GM13977 (cell line): ENCODE data around the gene COL11A1.
"Not testable (repeated sequence)": the region's sequence is repeated elsewhere in the genome, so short reads cannot be mapped to it uniquely, and the experiment has no call there.

Source experiments
- DNase-seq: peaks from one replicate; pipeline ENCODE4 v3.0.0; 2012; ENCODE audit warnings: low spot score
- in situ Hi-C: fragments of 300-500 bp; cut with MboI; formaldehyde crosslinking; loops from one replicate; pipeline ENCODE4 v1.12.0; 2022; ENCODE audit warnings: low sequenced_read_pairs, low pct_unique_long_range_greater_than_20kb, mixed read lengths, inconsistent platforms; ENCODE audit not compliant: unreplicated experiment
- TF ChIP-seq, protein P1 (sequence below): IDR thresholded peaks from 2 replicates; pipeline ENCODE4 v1.5.1; 2012; ENCODE audit warnings: mild to moderate bottlenecking, control low read depth; ENCODE audit not compliant: insufficient read depth; ENCODE audit errors: extremely low read depth, missing control alignments

Gene COL11A1

DNA sequence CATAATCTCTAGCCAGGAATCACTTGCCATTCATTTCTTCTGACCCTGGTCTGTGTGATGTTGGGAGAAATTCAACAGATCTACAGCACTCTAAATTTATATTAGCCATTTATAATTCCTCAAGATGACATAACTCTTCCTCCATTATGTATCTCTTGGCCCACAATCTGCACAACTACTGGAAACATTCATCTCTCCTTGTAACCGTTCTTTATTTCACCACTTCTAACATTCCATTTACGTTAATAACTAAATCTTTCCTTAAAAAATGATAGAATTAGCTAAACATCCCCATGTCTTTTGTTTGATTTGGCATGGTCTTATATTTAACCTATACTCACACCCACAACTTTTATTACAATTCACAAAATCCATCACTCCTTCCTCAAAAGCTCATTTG is 166.0 kb downstream of the COL11A1 start:
- TF ChIP-seq, protein P1, sequence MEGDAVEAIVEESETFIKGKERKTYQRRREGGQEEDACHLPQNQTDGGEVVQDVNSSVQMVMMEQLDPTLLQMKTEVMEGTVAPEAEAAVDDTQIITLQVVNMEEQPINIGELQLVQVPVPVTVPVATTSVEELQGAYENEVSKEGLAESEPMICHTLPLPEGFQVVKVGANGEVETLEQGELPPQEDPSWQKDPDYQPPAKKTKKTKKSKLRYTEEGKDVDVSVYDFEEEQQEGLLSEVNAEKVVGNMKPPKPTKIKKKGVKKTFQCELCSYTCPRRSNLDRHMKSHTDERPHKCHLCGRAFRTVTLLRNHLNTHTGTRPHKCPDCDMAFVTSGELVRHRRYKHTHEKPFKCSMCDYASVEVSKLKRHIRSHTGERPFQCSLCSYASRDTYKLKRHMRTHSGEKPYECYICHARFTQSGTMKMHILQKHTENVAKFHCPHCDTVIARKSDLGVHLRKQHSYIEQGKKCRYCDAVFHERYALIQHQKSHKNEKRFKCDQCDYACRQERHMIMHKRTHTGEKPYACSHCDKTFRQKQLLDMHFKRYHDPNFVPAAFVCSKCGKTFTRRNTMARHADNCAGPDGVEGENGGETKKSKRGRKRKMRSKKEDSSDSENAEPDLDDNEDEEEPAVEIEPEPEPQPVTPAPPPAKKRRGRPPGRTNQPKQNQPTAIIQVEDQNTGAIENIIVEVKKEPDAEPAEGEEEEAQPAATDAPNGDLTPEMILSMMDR: no peak
- in situ Hi-C loops: no loop called here
- DNase-seq: no peak

DNA sequence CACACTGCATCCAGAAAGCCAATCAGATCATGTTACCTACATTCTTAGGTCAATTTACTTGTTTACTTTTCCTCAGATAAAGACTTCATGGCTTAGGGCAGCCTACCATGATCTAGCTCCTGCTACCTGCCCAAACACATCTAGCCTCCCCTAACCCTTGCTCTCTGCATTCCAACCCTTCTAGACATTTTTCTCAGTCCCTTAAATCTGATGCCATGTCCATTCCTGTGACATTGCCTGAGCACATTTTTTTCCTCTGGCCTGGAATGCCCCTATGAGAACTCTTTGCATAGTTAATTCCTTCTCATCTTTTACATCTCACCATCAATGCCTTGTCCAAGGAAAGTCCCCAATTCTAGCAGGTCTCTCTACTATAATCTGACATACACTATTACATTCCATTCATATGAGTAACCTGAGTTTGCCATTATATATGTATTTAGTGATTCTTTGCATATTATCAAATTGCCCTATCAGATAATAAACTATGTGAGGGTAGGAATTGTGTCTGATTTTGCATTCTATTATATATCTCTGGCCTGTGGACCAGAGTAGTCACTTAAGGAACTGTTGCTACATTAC is 166.9 kb downstream of the COL11A1 start:
- no peak for DNase-seq
- TF ChIP-seq, protein P1: no peak
- in situ Hi-C loops: no loop called here

DNA sequence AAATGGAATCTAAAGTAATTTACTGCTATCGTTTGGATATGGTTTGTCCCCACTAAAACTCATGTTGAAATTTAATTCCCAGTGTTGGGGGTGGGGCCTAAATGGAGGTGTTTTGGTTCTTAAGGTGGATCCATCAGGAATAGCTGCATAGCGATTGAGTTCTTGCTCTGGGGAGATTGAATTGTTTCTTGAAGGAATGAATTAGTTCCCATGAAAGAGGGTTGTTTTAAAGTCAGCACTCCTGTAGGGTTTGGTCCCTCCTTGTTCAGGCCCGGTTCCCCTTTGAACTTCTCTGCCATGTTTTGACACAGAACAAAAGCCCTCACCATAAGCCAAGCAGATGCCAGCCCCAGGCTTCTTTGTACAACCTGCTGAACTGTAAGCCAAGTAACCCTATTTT is 170.9 kb downstream of the COL11A1 start:
- no peak for DNase-seq
- TF ChIP-seq, protein P1: no peak
- in situ Hi-C loops: no loop called here

DNA sequence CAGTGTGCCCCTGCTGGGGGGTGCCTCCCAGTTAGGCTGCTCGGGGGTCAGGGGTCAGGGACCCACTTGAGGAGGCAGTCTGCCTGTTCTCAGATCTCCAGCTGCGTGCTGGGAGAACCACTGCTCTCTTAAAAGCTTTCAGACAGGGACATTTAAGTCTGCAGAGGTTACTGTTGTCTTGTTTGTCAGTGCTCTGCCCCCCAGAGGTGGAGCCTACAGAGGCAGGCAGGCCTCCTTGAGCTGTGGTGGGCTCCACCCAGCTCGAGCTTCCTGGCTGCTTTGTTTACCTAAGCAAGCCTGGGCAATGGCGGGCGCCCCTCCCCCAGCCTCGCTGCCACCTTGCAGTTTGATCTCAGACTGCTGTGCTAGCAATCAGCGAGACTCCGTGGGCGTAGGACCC is 175.0 kb downstream of the COL11A1 start:
- in situ Hi-C loops, DNase-seq: not testable (repeated sequence)

DNA sequence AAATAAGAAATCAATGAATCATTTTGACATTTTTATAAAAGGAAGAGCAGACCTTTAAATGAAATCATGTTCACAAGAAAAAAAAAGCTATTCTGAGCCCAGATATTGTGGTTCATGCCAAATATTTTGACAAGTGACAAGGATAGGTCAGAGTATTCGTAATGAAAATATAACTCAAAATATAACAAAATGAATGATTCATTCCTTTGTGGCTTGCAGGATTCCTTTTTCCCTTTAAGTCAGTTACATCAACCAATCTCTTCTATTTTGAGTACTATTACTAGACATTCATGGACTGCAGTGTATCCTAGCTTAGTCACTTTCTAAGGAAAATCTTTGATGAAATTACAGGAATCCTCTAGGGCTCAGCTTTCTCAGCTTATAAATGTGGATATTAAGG is 188.7 kb downstream of the COL11A1 start:
- no peak for DNase-seq
- TF ChIP-seq, protein P1: no peak
- in situ Hi-C loops: no loop called here

DNA sequence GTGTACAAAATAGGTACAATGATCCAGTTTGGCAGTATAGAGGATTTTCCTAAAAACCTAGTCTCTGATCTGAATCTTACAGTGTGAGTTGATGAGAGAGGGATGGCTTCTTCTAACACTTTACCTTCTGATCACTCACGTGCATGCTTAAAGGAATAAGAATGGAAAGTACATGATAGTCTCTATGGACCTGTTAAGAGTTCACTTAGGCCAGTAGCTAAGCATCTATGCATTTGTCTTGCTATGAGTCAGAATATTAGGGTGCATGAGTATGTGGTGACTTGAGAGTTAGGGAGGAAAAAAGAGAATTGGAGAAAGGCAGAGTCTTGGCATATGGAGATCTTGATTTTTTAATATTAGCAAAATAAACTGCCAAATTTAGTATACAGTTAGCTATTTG is 206.3 kb downstream of the COL11A1 start:
- DNase-seq: no peak
- TF ChIP-seq, protein P1: no peak
- in situ Hi-C loops: no loop called here

DNA sequence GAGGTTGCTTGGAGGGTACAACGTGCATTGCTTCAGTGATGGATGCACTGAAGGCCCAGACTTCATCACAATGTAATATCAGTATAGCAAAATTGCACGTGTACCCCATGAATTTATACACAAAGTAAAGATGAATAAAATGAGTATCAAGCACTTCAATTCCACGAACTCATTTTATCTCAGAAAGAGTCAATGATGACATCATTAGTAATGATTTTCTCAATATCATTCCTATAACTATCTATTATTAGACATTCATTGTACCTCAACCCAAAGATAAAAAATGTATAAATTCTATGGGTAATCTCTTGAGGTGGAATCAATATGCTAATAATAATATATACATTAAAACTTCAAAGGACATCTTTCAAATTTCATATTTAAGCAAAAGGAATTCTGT is 208.4 kb downstream of the COL11A1 start:
- in situ Hi-C loops: no loop called here
- DNase-seq: no peak
- TF ChIP-seq, protein P1: no peak
